ENCODE measurements around the gene DDR2. TPM values are rescaled to one million over a fixed set of nuclear protein-coding genes. Genes with fewer than 3 reads are reported as not detected.
A peak's percentile ranks its signal among the peaks of the same experiment; 100 is the strongest.

Gene DDR2
- total and polyA plus RNA-seq, 8 donors, result 1.4 to 14.6 (median 3.3) TPM

DNA sequence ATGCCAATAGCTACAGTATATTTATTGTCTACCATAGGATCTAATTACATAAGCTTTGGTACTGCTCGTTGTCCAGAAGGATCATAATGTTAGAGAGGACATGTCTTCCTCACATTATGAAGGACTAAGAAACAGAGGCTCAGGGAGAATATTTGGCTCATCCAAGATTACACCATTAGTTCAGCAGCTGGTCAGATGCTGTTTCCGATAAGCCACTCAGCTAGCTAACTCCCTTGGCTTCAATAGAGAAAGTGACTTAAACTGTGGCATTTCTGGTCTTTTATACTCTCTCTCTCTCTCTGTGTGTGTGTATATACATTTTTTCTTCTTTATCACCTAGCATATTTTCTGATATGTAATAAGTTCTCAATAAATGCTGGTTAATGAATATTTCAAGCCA is 70.4 kb downstream of the DDR2 start:
- TF ChIP-seq, protein P1, sequence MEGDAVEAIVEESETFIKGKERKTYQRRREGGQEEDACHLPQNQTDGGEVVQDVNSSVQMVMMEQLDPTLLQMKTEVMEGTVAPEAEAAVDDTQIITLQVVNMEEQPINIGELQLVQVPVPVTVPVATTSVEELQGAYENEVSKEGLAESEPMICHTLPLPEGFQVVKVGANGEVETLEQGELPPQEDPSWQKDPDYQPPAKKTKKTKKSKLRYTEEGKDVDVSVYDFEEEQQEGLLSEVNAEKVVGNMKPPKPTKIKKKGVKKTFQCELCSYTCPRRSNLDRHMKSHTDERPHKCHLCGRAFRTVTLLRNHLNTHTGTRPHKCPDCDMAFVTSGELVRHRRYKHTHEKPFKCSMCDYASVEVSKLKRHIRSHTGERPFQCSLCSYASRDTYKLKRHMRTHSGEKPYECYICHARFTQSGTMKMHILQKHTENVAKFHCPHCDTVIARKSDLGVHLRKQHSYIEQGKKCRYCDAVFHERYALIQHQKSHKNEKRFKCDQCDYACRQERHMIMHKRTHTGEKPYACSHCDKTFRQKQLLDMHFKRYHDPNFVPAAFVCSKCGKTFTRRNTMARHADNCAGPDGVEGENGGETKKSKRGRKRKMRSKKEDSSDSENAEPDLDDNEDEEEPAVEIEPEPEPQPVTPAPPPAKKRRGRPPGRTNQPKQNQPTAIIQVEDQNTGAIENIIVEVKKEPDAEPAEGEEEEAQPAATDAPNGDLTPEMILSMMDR (IDR thresholded peaks at IDR 0.05), result no peak
- 87 to 90% methylated on average over 2 of the region's 2 CpGs for WGBS, 2 donors
- DNase-seq (no peak), ATAC-seq (no peak), FAIRE-seq (no peak)
- no peaks in the 10 kb centered on the region for H3K36me3 ChIP-seq
- H3K4me3 ChIP-seq, result no peak overlapping the region
- intact Hi-C loops (cut with DNase I), result no loop called here
- H3K27ac ChIP-seq, result no peak overlapping the region
- no peaks in the 10 kb centered on the region for H3K27me3 ChIP-seq
- H3K4me1 ChIP-seq, result no peaks in the 10 kb centered on the region
- H3K9me3 ChIP-seq, result no peaks in the 10 kb centered on the region

- peak in 2 of 4 donors; percentile 30 to 38 for ATAC-seq
- Histone ChIP-seq H3K4me3 (no peak overlapping the region), H3K27ac (no peak overlapping the region), H3K9me3 (no peaks in the 10 kb centered on the region), H3K4me1 (no peaks in the 10 kb centered on the region), H3K36me3 (no peaks in the 10 kb centered on the region), H3K27me3 (no peaks in the 10 kb centered on the region)
- intact Hi-C loops (cut with DNase I), result no loop called here
- TF ChIP-seq, protein P1 (IDR thresholded peaks at IDR 0.05), result no peak
- 80 to 94% methylated on average over 4 of the region's 4 CpGs for WGBS, 2 donors
- FAIRE-seq, result no peak
- no peak for DNase-seq
These were observed 71.4 kb downstream of the DDR2 start for GRCh38 chr1:162703708-162704107.

DNA sequence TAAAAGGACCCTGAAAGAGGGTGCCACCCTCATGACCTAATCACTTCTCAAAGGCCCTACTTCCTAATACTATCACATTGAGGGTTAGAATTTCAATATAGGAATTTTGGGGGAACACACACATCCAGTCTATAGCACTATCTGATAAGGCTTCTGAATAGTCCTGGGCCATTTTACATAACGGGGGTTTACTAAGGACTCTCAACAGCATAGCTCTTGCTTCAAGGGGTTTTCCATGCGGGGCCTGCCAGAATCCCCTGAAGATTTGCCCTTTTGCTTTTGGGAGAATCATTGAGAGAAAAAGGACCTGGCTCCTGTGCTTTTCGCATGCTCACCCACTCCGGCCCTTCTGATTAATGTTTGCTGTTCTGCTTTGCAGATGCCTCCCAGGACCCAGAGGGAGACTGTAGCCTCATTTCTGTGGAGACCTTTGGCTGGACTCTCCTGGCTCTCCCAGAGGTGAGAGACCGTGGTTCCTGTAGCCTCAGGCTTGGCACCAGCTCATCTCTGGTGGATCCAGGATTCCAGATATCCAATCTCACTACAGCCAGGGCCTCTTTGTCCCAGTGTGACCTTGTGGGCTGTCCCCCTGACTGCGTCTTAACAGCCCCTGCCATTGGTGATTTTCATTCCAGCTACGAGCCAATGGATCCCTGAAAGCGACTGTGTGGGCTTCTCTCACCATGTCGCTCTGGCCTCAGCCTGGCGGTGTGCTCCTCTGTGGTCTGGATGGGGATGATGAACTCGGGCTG is 72.6 kb downstream of the DDR2 start:
- 90 to 93% methylated on average over 11 of the region's 11 CpGs for WGBS, 2 donors
- peak in 2 of 4 donors; percentile 23 to 41 for ATAC-seq
- Histone ChIP-seq H3K9me3 (no peaks in the 10 kb centered on the region), H3K4me3 (no peak overlapping the region), H3K36me3 (no peaks in the 10 kb centered on the region), H3K4me1 (no peaks in the 10 kb centered on the region), H3K27me3 (no peaks in the 10 kb centered on the region), H3K27ac (no peak overlapping the region)
- TF ChIP-seq, protein P1 (IDR thresholded peaks at IDR 0.05), result no peak
- DNase-seq, result peak in 1 of 6 donors; percentile 16
- intact Hi-C loops (cut with DNase I), result no loop called here
- no peak for FAIRE-seq

DNA sequence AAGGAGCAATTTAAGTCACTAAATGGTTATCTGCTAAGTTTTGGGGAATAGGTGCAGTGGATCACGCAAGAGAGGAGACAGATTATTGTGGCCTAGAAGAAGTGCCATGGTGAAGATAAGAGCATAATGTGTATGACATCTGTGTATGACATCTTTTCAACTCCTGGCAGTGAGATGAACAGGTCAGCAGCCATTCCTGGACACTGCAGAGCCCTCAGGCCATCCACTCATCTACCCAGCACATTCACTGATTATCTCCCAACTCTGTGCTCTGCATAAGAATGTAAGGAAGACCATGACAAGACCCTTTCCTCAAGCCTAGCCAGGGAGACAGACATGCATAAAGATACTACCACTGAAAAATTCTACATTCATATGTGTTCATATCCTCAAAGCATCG is 73.7 kb downstream of the DDR2 start:
- Histone ChIP-seq H3K27ac (no peak overlapping the region), H3K4me3 (no peak overlapping the region), H3K9me3 (no peaks in the 10 kb centered on the region), H3K27me3 (no peaks in the 10 kb centered on the region), H3K36me3 (no peaks in the 10 kb centered on the region), H3K4me1 (peaks cover 0 to 3% (median 0%) of the 10 kb centered on the region in 3 donors)
- intact Hi-C loops (cut with DNase I), result no loop called here
- FAIRE-seq (no peak), DNase-seq (no peak), ATAC-seq (no peak)
- WGBS, 2 donors, result 50 to 72% methylated on average over 2 of the region's 2 CpGs
- TF ChIP-seq, protein P1 (IDR thresholded peaks at IDR 0.05), result no peak

GRCh38 chr1:162706606-162707005 is 74.3 kb downstream of the DDR2 start:
- intact Hi-C loops (cut with DNase I), result no loop called here
- Histone ChIP-seq H3K4me1 (peaks cover 0 to 5% (median 0%) of the 10 kb centered on the region in 3 donors), H3K9me3 (no peaks in the 10 kb centered on the region), H3K36me3 (no peaks in the 10 kb centered on the region), H3K4me3 (no peak overlapping the region), H3K27me3 (no peaks in the 10 kb centered on the region), H3K27ac (no peak overlapping the region)
- TF ChIP-seq, protein P1 (IDR thresholded peaks at IDR 0.05), result no peak
- 87 to 88% methylated on average over 3 of the region's 3 CpGs for WGBS, 2 donors
- ATAC-seq (no peak), FAIRE-seq (no peak), DNase-seq (no peak)

Data from pancreas (tissue), 10 donors.